IMR-90 (cell line): Measurements from ENCODE around the gene CES2. TPM values are rescaled to one million over a fixed set of nuclear protein-coding genes. Genes with fewer than 3 reads are reported as not detected.
A peak's percentile ranks its signal among the peaks of the same experiment; 100 is the strongest.

Experiments
- ATAC-seq: fragments of 200-7000 bp; cut with Tn5 transposase; 2 replicates; pipeline ENCODE4 v1.9.1; 2020; ENCODE audit warnings: low read depth, mild to moderate bottlenecking, moderate library complexity
- BruUV-seq: library from RNA; stranded (reverse); fragments of 400-500 nt; replicated peaks from 2 replicates; lab custom pipeline; 2021; lab: Mats Ljungman, UMichigan
- CTCF ChIA-PET: fragments of 300-600 bp; formaldehyde crosslinking; extraction: SDS; loops from one replicate; lab custom pipeline; 2021; ENCODE audit warnings: antibody characterized with exemption; lab: Yijun Ruan, JAX
- POLR2A ChIA-PET: fragments of 300-600 bp; sonication (Branson Sonifier 250); formaldehyde crosslinking; loops from one replicate; lab custom pipeline; 2022; ENCODE audit warnings: antibody characterized with exemption; ENCODE audit not compliant: unreplicated experiment; lab: Charles Lee
- DNase-seq: peaks from one replicate; pipeline ENCODE4 v3.0.0; 2013
- H2AFZ ChIP-seq: replicated peaks from 2 replicates; pipeline ENCODE3; 2013; ENCODE audit warnings: low read length, mild to moderate bottlenecking; ENCODE audit not compliant: poor library complexity
- H2AK5ac ChIP-seq: 2 replicates; pipeline ENCODE4 v1.6.1; 2013; ENCODE audit warnings: low read depth, low read length, inconsistent platforms
- H2AK9ac ChIP-seq: replicated peaks from 2 replicates; pipeline ENCODE3; 2013; ENCODE audit warnings: mild to moderate bottlenecking, low read depth, low read length, moderate library complexity; ENCODE audit not compliant: poor library complexity
- H2BK120ac ChIP-seq: 2 replicates; pipeline ENCODE4 v1.6.1; 2013; ENCODE audit warnings: low read depth, low read length, inconsistent platforms
- H2BK15ac ChIP-seq: 3 replicates; pipeline ENCODE4 v1.6.1; 2013; ENCODE audit warnings: low read depth, low read length, inconsistent platforms
- H2BK20ac ChIP-seq: 2 replicates; pipeline ENCODE4 v1.6.1; 2013; ENCODE audit warnings: low read depth, mild to moderate bottlenecking, inconsistent platforms, low read length, moderate library complexity
- H2BK5ac ChIP-seq: 2 replicates; pipeline ENCODE4 v1.6.1; 2013; ENCODE audit warnings: mild to moderate bottlenecking, low read depth, low read length, inconsistent platforms; ENCODE audit not compliant: poor library complexity, severe bottlenecking
- H3K14ac ChIP-seq: replicated peaks from 2 replicates; pipeline ENCODE4 v1.6.1; 2013; ENCODE audit warnings: low read depth, low read length, inconsistent platforms
- H3K18ac ChIP-seq: 2 replicates; pipeline ENCODE4 v1.6.1; 2013; ENCODE audit warnings: low read depth, low read length, control low read depth
- H3K23ac ChIP-seq: 2 replicates; pipeline ENCODE4 v1.6.1; 2013; ENCODE audit warnings: low read depth, low read length, inconsistent platforms
- H3K27ac ChIP-seq: 2 replicates; pipeline ENCODE4 v1.5.1; 2013; ENCODE audit warnings: mild to moderate bottlenecking, control low read depth, low read length; ENCODE audit not compliant: insufficient read depth
- H3K27me3 ChIP-seq: 2 replicates; pipeline ENCODE4 v1.6.1; 2013; ENCODE audit warnings: low read length; ENCODE audit not compliant: control insufficient read depth, insufficient read depth
- H3K36me3 ChIP-seq: 2 replicates; pipeline ENCODE4 v1.6.1; 2013; ENCODE audit warnings: low read length, mixed read lengths; ENCODE audit not compliant: control insufficient read depth, insufficient read depth
- H3K4ac ChIP-seq: 2 replicates; pipeline ENCODE4 v1.6.1; 2013; ENCODE audit warnings: low read depth, low read length, inconsistent platforms
- H3K4me1 ChIP-seq: 2 replicates; pipeline ENCODE4 v1.6.1; 2013; ENCODE audit warnings: low read length, mixed read lengths; ENCODE audit not compliant: control insufficient read depth, insufficient read depth
- H3K4me2 ChIP-seq: 2 replicates; pipeline ENCODE4 v1.6.1; 2013; ENCODE audit warnings: low read depth, mild to moderate bottlenecking, control low read depth, low read length, moderate library complexity
- H3K4me3 ChIP-seq: 2 replicates; pipeline ENCODE4 v1.5.1; 2013; ENCODE audit warnings: low read depth, mild to moderate bottlenecking, control low read depth, low read length, moderate library complexity; ENCODE audit not compliant: insufficient read depth
- H3K56ac ChIP-seq: 2 replicates; pipeline ENCODE4 v1.6.1; 2013; ENCODE audit warnings: low read length, inconsistent platforms; ENCODE audit not compliant: insufficient read depth; ENCODE audit errors: extremely low read depth
- H3K79me1 ChIP-seq, 2 experiments: 2 replicates each; pipeline ENCODE4 v1.6.1; 2013; ENCODE audit warnings: low read length in 2 of 2, inconsistent platforms in 1 of 2, low read depth in 1 of 2
- H3K9ac ChIP-seq: 2 replicates; pipeline ENCODE4 v1.6.1; 2013; ENCODE audit warnings: low read depth, low read length, control low read depth
- H3K9me1 ChIP-seq: 2 replicates; pipeline ENCODE4 v1.6.1; 2013; ENCODE audit warnings: low read length, inconsistent platforms; ENCODE audit not compliant: insufficient read depth
- H3K9me3 ChIP-seq: 2 replicates; pipeline ENCODE4 v1.6.1; 2013; ENCODE audit warnings: low read length; ENCODE audit not compliant: control insufficient read depth, insufficient read depth
- H4K20me1 ChIP-seq: 2 replicates; pipeline ENCODE4 v1.6.1; 2013; ENCODE audit warnings: low read length, inconsistent platforms; ENCODE audit not compliant: insufficient read depth
- H4K5ac ChIP-seq: 2 replicates; pipeline ENCODE4 v1.6.1; 2013; ENCODE audit warnings: mild to moderate bottlenecking, low read depth, low read length, control low read depth
- H4K8ac ChIP-seq, 2 experiments: 2 replicates each; pipeline ENCODE4 v1.6.1; 2013; ENCODE audit warnings: low read depth in 2 of 2, low read length in 2 of 2, control low read depth in 1 of 2, inconsistent platforms in 1 of 2
- H4K91ac ChIP-seq: 2 replicates; pipeline ENCODE4 v1.6.1; 2013; ENCODE audit warnings: low read depth, low read length, inconsistent platforms; ENCODE audit not compliant: insufficient read depth
- CHD1 ChIP-seq: IDR thresholded peaks from 2 replicates; pipeline ENCODE4 v1.6.1; 2012; ENCODE audit warnings: low read depth, low read length, improper control_type of control experiment
- MXI1 ChIP-seq: IDR thresholded peaks from 2 replicates; pipeline ENCODE4 v1.6.1; 2012; ENCODE audit warnings: low read depth, mild to moderate bottlenecking, low read length, moderate library complexity, borderline replicate concordance
- NFE2L2 ChIP-seq: fragments of 150-350 bp; IDR thresholded peaks from 2 replicates; pipeline ENCODE4 v1.6.1; 2016; ENCODE audit warnings: low read depth, mild to moderate bottlenecking, low read length
- POLR2A ChIP-seq: IDR thresholded peaks from 2 replicates; pipeline ENCODE4 v1.6.1; 2012; ENCODE audit warnings: mild to moderate bottlenecking, low read depth, low read length
- RAD21 ChIP-seq: IDR thresholded peaks from 2 replicates; pipeline ENCODE4 v1.6.1; 2012; ENCODE audit warnings: low read length, improper control_type of control experiment
- RFX5 ChIP-seq: IDR thresholded peaks from 2 replicates; pipeline ENCODE4 v1.8.0; 2012; ENCODE audit warnings: low read depth, mild to moderate bottlenecking, low read length, moderate library complexity
- SMC3 ChIP-seq: fragments of 150-350 bp; IDR thresholded peaks from 2 replicates; pipeline ENCODE4 v1.6.1; 2016; ENCODE audit warnings: low read depth, mild to moderate bottlenecking, antibody characterized with exemption, low read length, moderate library complexity
- WGBS, 2 experiments: methylation state at CpG; one replicate each; pipeline versions ENCODE4 v1.1.5 to v1.1.7; 2013; ENCODE audit warnings: missing lambda C conversion rate in 2 of 2; ENCODE audit not compliant: insufficient read length in 1 of 2; ENCODE audit errors: extremely low coverage in 2 of 2; 5-methylcytosine and 5-hydroxymethylcytosine counted together
- dilution Hi-C: fragments of 300-500 bp; cut with HindIII; formaldehyde crosslinking; loops from one replicate; pipeline ENCODE4 v1.14.3; 2018; ENCODE audit warnings: low sequenced_read_pairs; ENCODE audit not compliant: unreplicated experiment
- in situ Hi-C: fragments of 300-500 bp; cut with MboI; formaldehyde crosslinking; loops from 3 replicates; pipeline ENCODE4 v1.14.3; 2019; ENCODE audit warnings: low sequenced_read_pairs, inconsistent platforms, mixed read lengths
- intact Hi-C: fragments of 100-400 bp; cut with micrococcal nuclease; formaldehyde crosslinking; loops from 2 replicates; pipeline ENCODE4 v1.10.0; 2022
- polyA plus RNA-seq, 3 experiments: library from polyadenylated mRNA; depleted of rRNA; stranded (reverse); fragments of >200 nt; gene quantifications; 2 replicates each; pipeline ENCODE4 v1.2.3, GENCODE V29; 2012; ENCODE audit warnings: low replicate concordance in 1 of 3
- total RNA-seq: library from RNA; depleted of rRNA; stranded (reverse); fragments of >200 nt; gene quantifications from 2 replicates; pipeline ENCODE4 v1.2.3, GENCODE V29; 2012
- TF ChIP-seq, protein P1 (sequence below): conservative IDR thresholded peaks from 2 replicates; pipeline ENCODE4 v1.5.1; 2012; ENCODE audit warnings: mild to moderate bottlenecking, low read depth, low read length, improper control_type of control experiment

The CES2 gene
- total and polyA plus RNA-seq, 2 of the 4 experiments (the other 2 are of a cell fraction) = 15.1 to 23.2 TPM

- Histone ChIP-seq H3K4ac (no peak within 1 kb of the TSS), H3K27ac (no peak within 1 kb of the TSS), H4K20me1 (no peaks in the 10 kb centered on the region), H3K36me3 (no peaks in the 10 kb centered on the region), H3K9me1 (peaks cover 3% of the 10 kb centered on the region; the same call in 1 of the 2 replicates), H3K9me3 (no peaks in the 10 kb centered on the region), H3K56ac (no peak within 1 kb of the TSS), H3K27me3 (peaks cover 36% of the 10 kb centered on the region), H3K14ac (no peak within 1 kb of the TSS), H4K8ac (no peak within 1 kb of the TSS), H2BK15ac (no peak within 1 kb of the TSS), H3K18ac (no peak within 1 kb of the TSS), H2BK5ac (no peak within 1 kb of the TSS), H2BK120ac (no peak within 1 kb of the TSS), H2BK20ac (no peak within 1 kb of the TSS), H2AFZ (peak within 1 kb of the TSS; percentile 33), H4K91ac (no peak within 1 kb of the TSS), H2AK5ac (no peak within 1 kb of the TSS), H3K9ac (no peak within 1 kb of the TSS), H3K4me1 (no peaks in the 10 kb centered on the region), H3K4me3 (no peak within 1 kb of the TSS), H3K23ac (no peak within 1 kb of the TSS), H3K4me2 (no peak within 1 kb of the TSS), H4K5ac (no peak within 1 kb of the TSS), H3K79me1 (no peaks in the 10 kb centered on the region), H2AK9ac (no peak within 1 kb of the TSS)
- ATAC-seq = peak; percentile 99
- WGBS, 2 experiments = 17% methylated on average over 2 of the region's 16 CpGs; no CpG with 5 or more reads in 1 of the 2 experiments
- dilution Hi-C loops (no loop called here), in situ Hi-C loops (loop anchor here (5.0 to 10.0 kb wide), 2 partner anchors 196 to 494 kb away; partner anchors contain the start of genes FBXL8 and TRADD), intact Hi-C loops (no loop called here)
- ChIA-PET POLR2A (no interaction called here), CTCF (interaction anchor here (0.6 to 1.2 kb wide), 10 partner anchors 9 to 199 kb away, joined by 3 to 4 read pairs (median 3); partner anchors contain the start of genes FBXL8 and TRADD)
- no peak for TF ChIP-seq POLR2A
- peak; percentile 37 for TF ChIP-seq RAD21
- no peak for TF ChIP-seq NFE2L2
- no peak for TF ChIP-seq RFX5
- TF ChIP-seq, protein P1, sequence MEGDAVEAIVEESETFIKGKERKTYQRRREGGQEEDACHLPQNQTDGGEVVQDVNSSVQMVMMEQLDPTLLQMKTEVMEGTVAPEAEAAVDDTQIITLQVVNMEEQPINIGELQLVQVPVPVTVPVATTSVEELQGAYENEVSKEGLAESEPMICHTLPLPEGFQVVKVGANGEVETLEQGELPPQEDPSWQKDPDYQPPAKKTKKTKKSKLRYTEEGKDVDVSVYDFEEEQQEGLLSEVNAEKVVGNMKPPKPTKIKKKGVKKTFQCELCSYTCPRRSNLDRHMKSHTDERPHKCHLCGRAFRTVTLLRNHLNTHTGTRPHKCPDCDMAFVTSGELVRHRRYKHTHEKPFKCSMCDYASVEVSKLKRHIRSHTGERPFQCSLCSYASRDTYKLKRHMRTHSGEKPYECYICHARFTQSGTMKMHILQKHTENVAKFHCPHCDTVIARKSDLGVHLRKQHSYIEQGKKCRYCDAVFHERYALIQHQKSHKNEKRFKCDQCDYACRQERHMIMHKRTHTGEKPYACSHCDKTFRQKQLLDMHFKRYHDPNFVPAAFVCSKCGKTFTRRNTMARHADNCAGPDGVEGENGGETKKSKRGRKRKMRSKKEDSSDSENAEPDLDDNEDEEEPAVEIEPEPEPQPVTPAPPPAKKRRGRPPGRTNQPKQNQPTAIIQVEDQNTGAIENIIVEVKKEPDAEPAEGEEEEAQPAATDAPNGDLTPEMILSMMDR = peak; percentile 71
- peak; percentile 55 for TF ChIP-seq SMC3
- no peak for TF ChIP-seq MXI1
- no peak for TF ChIP-seq CHD1
- no TSS peak for BruUV-seq
- DNase-seq = peak; percentile 58
Observed at GRCh38 chr16:66961065-66961744, 25.9 kb downstream of the CES2 start, which contains the start of gene CES3. Gene CES3, plus strand, starts transcription at chr16:66961266. Its CDS starts 42 bp downstream, at chr16:66961308.
